ENCODE data around the gene MB21D2.
A peak's percentile ranks its signal among the peaks of the same experiment; 100 is the strongest.
"Not testable (repeated sequence)": the region's sequence is repeated elsewhere in the genome, so short reads cannot be mapped to it uniquely, and the experiment has no call there.

Gene MB21D2

DNA sequence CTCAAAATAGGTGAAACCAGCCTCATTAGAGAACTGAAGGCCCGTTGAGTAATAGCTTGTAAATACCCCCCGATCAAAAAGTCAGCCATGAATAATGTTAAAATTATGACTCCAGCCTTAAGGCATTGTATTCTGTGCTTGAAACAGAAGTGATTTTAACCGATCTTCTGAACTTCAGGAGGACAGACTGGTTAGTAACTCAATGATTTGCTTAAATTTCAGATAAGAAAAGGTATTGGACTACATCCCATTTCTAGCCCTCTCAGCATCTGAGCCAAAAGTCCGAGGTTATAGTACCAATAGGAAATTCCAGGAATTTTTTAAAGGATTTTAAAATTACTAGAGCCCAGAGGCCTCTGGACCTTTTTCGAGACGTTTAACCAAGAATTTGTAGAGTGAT is 122.6 kb downstream of the MB21D2 start:
- TF ChIP-seq, protein P1, sequence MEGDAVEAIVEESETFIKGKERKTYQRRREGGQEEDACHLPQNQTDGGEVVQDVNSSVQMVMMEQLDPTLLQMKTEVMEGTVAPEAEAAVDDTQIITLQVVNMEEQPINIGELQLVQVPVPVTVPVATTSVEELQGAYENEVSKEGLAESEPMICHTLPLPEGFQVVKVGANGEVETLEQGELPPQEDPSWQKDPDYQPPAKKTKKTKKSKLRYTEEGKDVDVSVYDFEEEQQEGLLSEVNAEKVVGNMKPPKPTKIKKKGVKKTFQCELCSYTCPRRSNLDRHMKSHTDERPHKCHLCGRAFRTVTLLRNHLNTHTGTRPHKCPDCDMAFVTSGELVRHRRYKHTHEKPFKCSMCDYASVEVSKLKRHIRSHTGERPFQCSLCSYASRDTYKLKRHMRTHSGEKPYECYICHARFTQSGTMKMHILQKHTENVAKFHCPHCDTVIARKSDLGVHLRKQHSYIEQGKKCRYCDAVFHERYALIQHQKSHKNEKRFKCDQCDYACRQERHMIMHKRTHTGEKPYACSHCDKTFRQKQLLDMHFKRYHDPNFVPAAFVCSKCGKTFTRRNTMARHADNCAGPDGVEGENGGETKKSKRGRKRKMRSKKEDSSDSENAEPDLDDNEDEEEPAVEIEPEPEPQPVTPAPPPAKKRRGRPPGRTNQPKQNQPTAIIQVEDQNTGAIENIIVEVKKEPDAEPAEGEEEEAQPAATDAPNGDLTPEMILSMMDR (conservative IDR thresholded peaks at IDR 0.05; ENCODE audit: low read length), result no peak
- DNase-seq (ENCODE audit: low read depth), result no peak
- H3K4me3 ChIP-seq (ENCODE audit: low read length), result no peak overlapping the region

DNA sequence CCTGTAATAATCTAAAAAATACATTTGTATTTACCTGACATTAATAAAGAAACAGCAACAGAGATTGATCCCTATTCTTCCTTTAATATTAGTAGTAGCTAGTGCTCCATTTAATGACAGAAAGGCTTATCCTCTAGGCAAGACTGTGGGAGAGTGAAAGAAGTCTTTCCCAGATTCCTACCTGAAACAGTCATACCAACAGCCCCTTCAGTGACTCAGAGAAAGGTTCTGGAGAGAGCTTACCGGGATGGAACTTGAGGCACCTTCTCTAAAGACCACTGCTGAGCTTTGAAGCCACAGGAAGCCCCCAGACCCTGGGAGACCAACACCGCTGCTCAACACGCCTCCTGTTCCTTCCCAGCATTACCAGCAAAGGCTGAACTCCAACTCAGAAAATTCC is 123.4 kb downstream of the MB21D2 start:
- TF ChIP-seq, protein P1 (conservative IDR thresholded peaks at IDR 0.05; ENCODE audit: low read length), result no peak
- no peak for DNase-seq (ENCODE audit: low read depth)
- no peak overlapping the region for H3K4me3 ChIP-seq (ENCODE audit: low read length)

DNA sequence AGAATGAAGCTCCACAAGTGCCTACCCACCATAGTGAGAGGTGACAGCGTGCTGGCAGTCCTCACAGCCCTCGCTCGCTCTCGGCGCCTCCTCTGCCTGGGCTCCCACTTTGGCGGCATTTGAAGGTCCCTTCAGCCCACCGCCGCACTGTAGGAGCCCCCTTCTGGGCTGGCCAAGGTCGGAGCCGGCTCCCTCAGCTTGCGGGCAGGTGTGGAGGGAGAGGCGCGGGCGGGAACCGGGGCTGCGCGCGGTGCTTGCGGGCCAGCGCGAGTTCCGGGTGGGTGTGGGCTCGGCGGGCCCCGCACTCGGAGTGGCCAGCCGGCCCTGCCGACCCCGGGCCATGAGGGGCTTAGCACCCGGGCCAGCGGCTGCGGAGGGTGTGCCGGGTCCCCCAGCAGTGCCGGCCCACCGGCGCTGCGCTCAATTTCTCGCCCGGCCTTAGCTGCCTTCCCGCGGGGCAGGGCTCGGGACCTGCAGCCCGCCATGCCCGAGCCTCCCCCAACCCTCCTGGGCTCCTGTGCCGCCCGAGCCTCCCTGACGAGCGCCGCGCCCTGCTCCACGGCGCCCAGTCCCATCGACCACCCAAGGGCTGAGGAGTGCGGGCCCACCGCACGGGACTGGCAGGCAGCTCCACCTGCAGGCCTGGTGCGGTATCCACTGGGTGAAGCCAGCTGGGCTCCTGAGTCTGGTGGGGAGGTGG is 128.7 kb downstream of the MB21D2 start:
- H3K4me3 ChIP-seq (ENCODE audit: low read length); DNase-seq (ENCODE audit: low read depth): not testable (repeated sequence)

DNA sequence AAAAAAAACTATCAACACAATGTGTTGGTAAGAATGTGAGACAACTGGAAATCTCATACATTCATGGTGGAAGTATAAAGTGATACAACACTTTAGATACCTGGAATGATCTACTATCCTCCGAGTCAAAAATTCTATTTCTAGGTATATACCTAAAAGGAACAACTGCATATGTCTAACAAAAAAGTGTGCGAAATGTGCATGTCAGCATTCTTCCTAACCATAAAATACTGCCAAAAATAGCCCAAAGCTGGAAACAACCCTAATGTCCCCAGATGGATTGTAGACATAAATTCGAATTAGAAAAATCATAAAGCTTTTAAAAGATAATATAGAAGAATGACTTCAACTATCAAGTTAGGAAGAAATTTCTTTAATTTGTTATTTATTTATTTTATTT is 139.1 kb downstream of the MB21D2 start:
- H3K4me3 ChIP-seq (ENCODE audit: low read length), result no peak overlapping the region
- TF ChIP-seq, protein P1 (conservative IDR thresholded peaks at IDR 0.05; ENCODE audit: low read length), result no peak
- DNase-seq (ENCODE audit: low read depth), result no peak

DNA sequence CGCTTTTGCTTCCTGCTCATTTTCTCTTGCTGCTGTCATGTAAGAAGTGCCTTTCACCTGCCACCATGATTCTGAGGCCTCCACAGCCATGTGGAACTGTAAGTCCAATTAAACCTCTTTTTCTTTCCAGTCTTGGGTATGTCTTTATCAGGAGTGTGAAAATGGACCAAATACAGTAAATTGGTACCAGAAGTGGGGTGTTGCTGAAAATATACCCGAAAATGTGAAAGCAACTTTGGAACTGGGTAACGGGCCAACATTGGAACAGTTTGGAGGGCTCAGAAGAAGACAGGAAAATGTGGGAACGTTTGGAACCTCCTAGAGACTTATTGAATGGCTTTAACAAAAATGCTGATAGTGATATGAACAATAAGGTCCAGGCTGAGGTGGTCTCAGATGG is 143.3 kb downstream of the MB21D2 start:
- H3K4me3 ChIP-seq (ENCODE audit: low read length); DNase-seq (ENCODE audit: low read depth): not testable (repeated sequence)

DNA sequence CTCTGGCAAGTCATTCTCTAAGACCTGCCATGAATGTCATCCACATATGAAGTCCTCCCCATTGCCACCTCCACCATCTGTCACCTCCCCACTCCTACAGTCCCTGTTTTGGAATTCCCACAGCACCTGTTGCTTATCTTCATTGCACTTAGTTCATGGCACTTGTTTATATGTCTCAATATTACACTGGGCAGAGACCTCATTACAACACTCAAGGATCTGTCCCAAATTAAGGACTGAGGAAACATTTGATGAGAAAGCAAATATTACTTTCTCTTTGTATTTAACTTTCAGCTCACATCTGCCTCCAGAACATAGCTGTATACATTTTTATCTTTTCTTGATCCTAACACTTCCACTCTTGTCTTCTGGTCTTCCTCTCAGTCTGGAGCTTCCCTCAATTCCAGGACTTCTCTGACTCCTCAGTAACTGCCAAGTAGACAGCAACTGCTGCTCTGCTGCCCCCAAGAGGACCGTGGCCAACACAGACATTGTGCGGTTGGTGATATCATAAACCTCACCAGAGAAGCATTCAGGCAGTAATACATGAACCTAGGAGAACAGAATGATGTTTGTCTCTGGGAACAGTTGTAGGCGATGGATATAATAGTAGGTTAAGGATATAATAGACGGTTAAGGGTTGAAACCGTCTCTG is 145.3 kb downstream of the MB21D2 start:
- TF ChIP-seq, protein P1 (conservative IDR thresholded peaks at IDR 0.05; ENCODE audit: low read length), result peak; percentile 42
- DNase-seq (ENCODE audit: low read depth), result peak; percentile 29
- H3K4me3 ChIP-seq (ENCODE audit: low read length), result no peak overlapping the region

DNA sequence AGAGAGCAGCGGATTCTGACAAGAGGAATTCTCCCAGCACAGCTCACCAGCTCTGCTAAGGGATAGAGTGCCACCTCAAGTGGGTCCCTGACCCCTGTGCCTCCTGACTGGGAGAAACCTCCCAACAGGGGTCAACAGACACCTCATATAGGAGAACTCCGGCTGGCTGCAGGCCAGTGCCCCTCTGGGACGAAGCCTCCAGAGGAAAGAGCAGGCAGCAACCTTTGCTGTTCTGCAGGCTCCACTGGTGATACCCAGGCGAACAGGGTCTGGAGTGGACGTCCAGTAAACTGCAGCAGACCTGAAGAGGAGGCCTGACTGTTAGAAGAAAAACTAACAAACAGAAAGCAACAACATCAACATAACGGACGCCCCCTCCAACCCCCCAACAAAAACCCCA is 159.0 kb downstream of the MB21D2 start:
- DNase-seq (ENCODE audit: low read depth), result no peak
- H3K4me3 ChIP-seq (ENCODE audit: low read length), result no peak overlapping the region
- TF ChIP-seq, protein P1 (conservative IDR thresholded peaks at IDR 0.05; ENCODE audit: low read length), result no peak

DNA sequence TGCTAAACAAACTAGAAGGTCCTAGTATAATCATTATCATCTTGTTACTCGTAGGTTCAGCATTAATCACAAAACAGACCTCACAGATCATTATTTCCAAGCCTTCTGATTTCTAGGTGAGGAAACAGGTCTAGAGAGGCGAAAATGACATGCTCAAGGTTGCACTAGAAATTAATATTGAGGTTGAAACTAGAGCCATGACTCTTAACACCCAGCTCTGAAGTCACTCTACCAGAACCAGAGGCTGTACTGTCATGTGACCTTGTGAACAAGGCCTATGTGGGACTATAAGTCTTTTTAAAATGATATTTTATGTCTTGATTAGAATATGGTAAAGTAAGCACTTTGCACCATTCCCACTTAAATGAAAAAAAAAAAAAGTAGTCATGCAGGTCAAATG is 166.5 kb downstream of the MB21D2 start:
- TF ChIP-seq, protein P1 (conservative IDR thresholded peaks at IDR 0.05; ENCODE audit: low read length), result no peak
- DNase-seq (ENCODE audit: low read depth), result no peak
- H3K4me3 ChIP-seq (ENCODE audit: low read length), result no peak overlapping the region

Measured in AG10803 (cell line).